Measurements from ENCODE around the gene CNST. TPM values are rescaled to one million over a fixed set of nuclear protein-coding genes. Genes with fewer than 3 reads are reported as not detected.

The CNST gene
- total and polyA plus RNA-seq, 2 of the 13 experiments (the other 11 are each of a cell fraction or from before 2014, with no cell fraction given): 6.3 to 12.4 TPM

GRCh38 chr1:246587606-246588005 lies 21.4 kb downstream of the CNST start (continued):
- TF ChIP-seq, protein P1, sequence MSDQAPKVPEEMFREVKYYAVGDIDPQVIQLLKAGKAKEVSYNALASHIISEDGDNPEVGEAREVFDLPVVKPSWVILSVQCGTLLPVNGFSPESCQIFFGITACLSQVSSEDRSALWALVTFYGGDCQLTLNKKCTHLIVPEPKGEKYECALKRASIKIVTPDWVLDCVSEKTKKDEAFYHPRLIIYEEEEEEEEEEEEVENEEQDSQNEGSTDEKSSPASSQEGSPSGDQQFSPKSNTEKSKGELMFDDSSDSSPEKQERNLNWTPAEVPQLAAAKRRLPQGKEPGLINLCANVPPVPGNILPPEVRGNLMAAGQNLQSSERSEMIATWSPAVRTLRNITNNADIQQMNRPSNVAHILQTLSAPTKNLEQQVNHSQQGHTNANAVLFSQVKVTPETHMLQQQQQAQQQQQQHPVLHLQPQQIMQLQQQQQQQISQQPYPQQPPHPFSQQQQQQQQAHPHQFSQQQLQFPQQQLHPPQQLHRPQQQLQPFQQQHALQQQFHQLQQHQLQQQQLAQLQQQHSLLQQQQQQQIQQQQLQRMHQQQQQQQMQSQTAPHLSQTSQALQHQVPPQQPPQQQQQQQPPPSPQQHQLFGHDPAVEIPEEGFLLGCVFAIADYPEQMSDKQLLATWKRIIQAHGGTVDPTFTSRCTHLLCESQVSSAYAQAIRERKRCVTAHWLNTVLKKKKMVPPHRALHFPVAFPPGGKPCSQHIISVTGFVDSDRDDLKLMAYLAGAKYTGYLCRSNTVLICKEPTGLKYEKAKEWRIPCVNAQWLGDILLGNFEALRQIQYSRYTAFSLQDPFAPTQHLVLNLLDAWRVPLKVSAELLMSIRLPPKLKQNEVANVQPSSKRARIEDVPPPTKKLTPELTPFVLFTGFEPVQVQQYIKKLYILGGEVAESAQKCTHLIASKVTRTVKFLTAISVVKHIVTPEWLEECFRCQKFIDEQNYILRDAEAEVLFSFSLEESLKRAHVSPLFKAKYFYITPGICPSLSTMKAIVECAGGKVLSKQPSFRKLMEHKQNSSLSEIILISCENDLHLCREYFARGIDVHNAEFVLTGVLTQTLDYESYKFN (CRISPR knock-in tag; conservative IDR thresholded peaks at IDR 0.05): peak; percentile 58
- TF ChIP-seq CHCHD3 (CRISPR knock-in tag; IDR thresholded peaks at IDR 0.05) (no peak), ARID3A (IDR thresholded peaks at IDR 0.05; ENCODE audit: low read depth, low read length) (peak; percentile 59; the same call in 1 of the 2 replicates), FOXP4 (CRISPR knock-in tag; IDR thresholded peaks at IDR 0.05) (peak; percentile 45; the same call in 1 of the 2 replicates), ZNF709 (CRISPR knock-in tag; IDR thresholded peaks at IDR 0.05) (no peak), SP2 (CRISPR knock-in tag; IDR thresholded peaks at IDR 0.05) (no peak), RXRB (CRISPR knock-in tag; IDR thresholded peaks at IDR 0.05; ENCODE audit: borderline replicate concordance) (peak; percentile 87), DNMT1 (CRISPR knock-in tag; IDR thresholded peaks at IDR 0.05) (no peak)

All from HepG2 (cell line).